GM12878 (cell line): ENCODE results near the gene RAD51. TPM values are rescaled to one million over a fixed set of nuclear protein-coding genes. Genes with fewer than 3 reads are reported as not detected.

Source experiments
- ATAC-seq: fragments of 200-7000 bp; cut with Tn5 transposase; 3 replicates; pipeline ENCODE4 v1.9.1; 2020; ENCODE audit warnings: mild to moderate bottlenecking, moderate library complexity
- BruUV-seq: library from RNA; stranded (reverse); fragments of 400-500 nt; replicated peaks from 2 replicates; lab custom pipeline; 2021; lab: Mats Ljungman, UMichigan
- CTCF ChIA-PET: fragments of 300-600 bp; sonication (Branson Sonifier 250); formaldehyde crosslinking; extraction: SDS; loops from one replicate; lab custom pipeline; 2021; ENCODE audit warnings: inconsistent platforms; lab: Yijun Ruan, JAX
- POLR2A ChIA-PET: fragments of 350-600 bp; formaldehyde crosslinking; extraction: SDS; loops from one replicate; lab custom pipeline; 2021; ENCODE audit warnings: inconsistent platforms; lab: Charles Lee
- RAD21 ChIA-PET: fragments of 300-600 bp; sonication (Branson Sonifier 250); formaldehyde crosslinking; loops from one replicate; lab custom pipeline; 2023; ENCODE audit warnings: antibody characterized with exemption; ENCODE audit not compliant: unreplicated experiment; lab: Charles Lee
- SMC1A ChIA-PET: fragments of 300-600 bp; sonication (Branson Sonifier 250); formaldehyde crosslinking; loops from one replicate; lab custom pipeline; 2023; ENCODE audit not compliant: unreplicated experiment, uncharacterized antibody; lab: Charles Lee
- DNase-seq: peaks from one replicate; pipeline ENCODE4 v3.0.0-alpha.2; 2011; ENCODE audit warnings: low read depth, low spot score
- FAIRE-seq: peaks from 3 replicates; lab custom pipeline; 2011; peaks lifted over from hg19 to GRCh38; lab: Jason Lieb, UNC
- H2AFZ ChIP-seq: 2 replicates; pipeline ENCODE4 v1.6.0; 2011; ENCODE audit warnings: low read depth, low read length, control low read depth; ENCODE audit not compliant: control insufficient read depth
- H3K27ac ChIP-seq: 2 replicates; pipeline ENCODE4 v1.5.1; 2011; ENCODE audit warnings: control low read depth; ENCODE audit not compliant: control insufficient read depth, insufficient read depth
- H3K27me3 ChIP-seq, 2 experiments: replicated peaks in 1 of 2; 2 replicates each; pipeline versions ENCODE4 v1.6.0 to v1.6.1; 2011; ENCODE audit warnings: low read length in 1 of 2; ENCODE audit not compliant: control insufficient read depth in 2 of 2, insufficient read depth in 2 of 2
- H3K36me3 ChIP-seq, 2 experiments: 2 replicates each; pipeline ENCODE4 v1.5.1; 2011; ENCODE audit warnings: low read length in 1 of 2; ENCODE audit not compliant: control insufficient read depth in 2 of 2, insufficient read depth in 2 of 2
- H3K4me1 ChIP-seq: 2 replicates; pipeline ENCODE4 v1.6.1; 2011; ENCODE audit warnings: mild to moderate bottlenecking, low read length, moderate library complexity, mixed read lengths; ENCODE audit not compliant: control insufficient read depth, insufficient read depth
- H3K4me2 ChIP-seq: 2 replicates; pipeline ENCODE4 v1.6.0; 2011; ENCODE audit warnings: control low read depth; ENCODE audit not compliant: control insufficient read depth, insufficient read depth
- H3K4me3 ChIP-seq: fragments of 200-600 bp; sonication (generic); 2 replicates; pipeline ENCODE4 v1.5.1; 2016
- H3K79me2 ChIP-seq: 2 replicates; pipeline ENCODE4 v1.6.0; 2011; ENCODE audit warnings: low read length; ENCODE audit not compliant: control insufficient read depth, insufficient read depth
- H3K9ac ChIP-seq: 2 replicates; pipeline ENCODE4 v1.8.0; 2011; ENCODE audit warnings: low read length, control low read depth, mixed read lengths; ENCODE audit not compliant: control insufficient read depth, insufficient read depth
- H3K9me3 ChIP-seq: replicated peaks from 3 replicates; pipeline ENCODE4 v1.5.1; 2011; ENCODE audit warnings: mild to moderate bottlenecking, low read length; ENCODE audit not compliant: control insufficient read depth, insufficient read depth
- H4K20me1 ChIP-seq: 2 replicates; pipeline ENCODE4 v1.6.0; 2011; ENCODE audit not compliant: control insufficient read depth, insufficient read depth
- ATF7 ChIP-seq: fragments of 450-650 bp; IDR thresholded peaks from 2 replicates; pipeline ENCODE4 v1.6.1; 2016; ENCODE audit warnings: low read depth, mild to moderate bottlenecking
- CBX5 ChIP-seq: sonication (generic); IDR thresholded peaks from 2 replicates; pipeline ENCODE4 v1.6.1; 2016; ENCODE audit warnings: low read depth, moderate library complexity, mild to moderate bottlenecking, inconsistent platforms
- EP300 ChIP-seq, 2 experiments: fragments of 150-350 bp in 1 of 2; IDR thresholded peaks; 2 replicates each; pipeline ENCODE4 v1.6.1; 2011 to 2012; ENCODE audit warnings: low read depth in 2 of 2, low read length in 2 of 2, borderline replicate concordance in 1 of 2, improper control_type of control experiment in 1 of 2, inconsistent platforms in 1 of 2; ENCODE audit not compliant: control insufficient read depth in 1 of 2
- NFYB ChIP-seq: IDR thresholded peaks from 2 replicates; pipeline ENCODE4 v1.6.1; 2011; ENCODE audit warnings: low read depth, mild to moderate bottlenecking, low read length, improper control_type of control experiment, moderate library complexity; ENCODE audit not compliant: insufficient read depth
- RUNX3 ChIP-seq: IDR thresholded peaks from 2 replicates; pipeline ENCODE4 v1.6.1; 2012; ENCODE audit warnings: low read length, inconsistent platforms
- SP1 ChIP-seq: IDR thresholded peaks from one replicate; pipeline ENCODE4 v1.6.1; 2011; ENCODE audit warnings: low read depth, low read length
- SREBF2 ChIP-seq: IDR thresholded peaks from 2 replicates; pipeline ENCODE4 v1.6.1; 2012; ENCODE audit warnings: mild to moderate bottlenecking, low read length
- STAT3 ChIP-seq: IDR thresholded peaks from 2 replicates; pipeline ENCODE4 v1.6.1; 2011; ENCODE audit warnings: low read depth, low read length, improper control_type of control experiment
- YBX1 ChIP-seq: fragments of 450-650 bp; IDR thresholded peaks from 2 replicates; pipeline ENCODE4 v1.6.1; 2016; ENCODE audit warnings: antibody characterized with exemption
- ZNF622 ChIP-seq: fragments of 450-650 bp; IDR thresholded peaks from 2 replicates; pipeline ENCODE4 v1.6.1; 2017; ENCODE audit warnings: mild to moderate bottlenecking, inconsistent platforms
- WGBS: methylation state at CpG from one replicate; pipeline ENCODE4 v1.1.6; 2016; ENCODE audit warnings: low lambda C conversion rate; ENCODE audit not compliant: insufficient replicate concordance, insufficient coverage; ENCODE audit errors: missing lambda C conversion rate; 5-methylcytosine and 5-hydroxymethylcytosine counted together
- in situ Hi-C: fragments of 300-500 bp; cut with MboI; formaldehyde crosslinking; loops from 9 replicates; pipeline ENCODE4 v1.14.3; 2018; ENCODE audit warnings: mixed read lengths
- intact Hi-C: fragments of 100-400 bp; cut with micrococcal nuclease; formaldehyde crosslinking; loops from one replicate; pipeline ENCODE4 v1.14.2; 2022; ENCODE audit not compliant: unreplicated experiment
- polyA plus RNA-seq, 11 experiments: library from polyadenylated mRNA; depleted of rRNA in 4 of 11; unstranded in 6 of 11; stranded (reverse) in 5 of 11; fragments of >200 nt; fragmentation: Nextera tagmentation in 4 of 11; fragmentation: Illumina TruSeq in 1 of 11; extraction: Ambion mirVana in 4 of 11; extraction: Trizol in 1 of 11; gene quantifications; 1 replicate in 1 of 11; 2 replicates in 10 of 11; pipeline versions ENCODE4 v1.2.1 to v1.2.3, GENCODE V29; 2011 to 2016; ENCODE audit warnings: inconsistent platforms in 2 of 11, missing spikeins in 2 of 11, low read depth in 1 of 11
- total RNA-seq, 4 experiments: library from RNA; depleted of rRNA in 3 of 4; stranded (reverse); fragments of >200 nt in 3 of 4; fragmentation: Illumina TruSeq in 1 of 4; extraction: Trizol in 1 of 4; gene quantifications; 2 replicates each; pipeline versions ENCODE4 v1.2.1 to v1.2.3, GENCODE V29; 2013 to 2021
- TF ChIP-seq, protein P1 (sequence below): fragments of 450-650 bp; IDR thresholded peaks from 2 replicates; pipeline ENCODE4 v1.6.1; 2016; ENCODE audit warnings: mild to moderate bottlenecking

Gene RAD51
- total and polyA plus RNA-seq, 10 of the 15 experiments (the other 5 are each of a cell fraction or from before 2014, with no cell fraction given), result 13.1 to 55.0 (median 30.6) TPM

DNA sequence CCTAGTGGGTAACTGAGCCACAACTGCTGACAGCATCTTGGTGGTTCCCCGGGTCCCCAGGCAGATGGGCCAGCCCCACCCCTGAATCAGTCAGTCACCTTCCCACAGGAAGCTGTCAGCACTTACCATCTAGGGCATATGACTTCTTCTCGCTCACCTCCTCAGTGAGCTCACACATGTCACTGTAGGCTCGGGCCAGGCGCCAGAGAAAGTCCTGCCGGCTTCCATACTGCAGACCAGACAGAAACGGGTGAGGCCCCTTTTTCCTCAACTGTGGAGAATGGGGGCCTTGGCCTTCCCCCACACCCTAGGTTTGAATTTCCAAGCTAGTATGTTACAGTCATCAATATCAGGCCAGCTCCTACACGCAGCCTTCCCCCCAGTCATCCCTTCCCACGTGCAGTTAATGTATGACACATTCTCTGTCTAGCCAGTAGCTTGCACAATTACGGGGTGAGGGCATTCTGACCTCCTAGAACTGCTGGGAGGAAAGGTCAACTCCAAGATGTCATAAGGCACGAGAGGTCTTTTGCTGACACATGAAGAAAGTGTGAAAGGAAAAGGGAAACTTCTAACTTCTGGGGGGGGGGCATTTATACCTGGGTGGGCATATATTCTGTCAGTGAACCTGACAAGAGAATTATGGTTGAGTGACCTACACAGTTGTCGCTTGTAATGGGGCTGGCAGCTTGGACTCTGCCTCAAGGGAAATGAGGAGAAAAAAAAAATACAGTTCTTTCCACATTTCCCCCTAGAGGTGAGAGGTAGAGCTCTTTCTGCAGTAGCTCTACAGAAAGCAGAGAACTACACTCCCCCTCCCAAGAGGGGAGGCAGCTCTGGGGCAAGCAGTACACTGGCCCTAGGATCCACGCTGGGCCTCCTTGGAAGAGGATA is 49.2 kb downstream of the RAD51 start (continued):
- TF ChIP-seq NFYB (no peak), ATF7 (0 out of 2 replicates have a peak, but pooled peaks have one; percentile 12), SREBF2 (no peak)
- TF ChIP-seq, protein P1, sequence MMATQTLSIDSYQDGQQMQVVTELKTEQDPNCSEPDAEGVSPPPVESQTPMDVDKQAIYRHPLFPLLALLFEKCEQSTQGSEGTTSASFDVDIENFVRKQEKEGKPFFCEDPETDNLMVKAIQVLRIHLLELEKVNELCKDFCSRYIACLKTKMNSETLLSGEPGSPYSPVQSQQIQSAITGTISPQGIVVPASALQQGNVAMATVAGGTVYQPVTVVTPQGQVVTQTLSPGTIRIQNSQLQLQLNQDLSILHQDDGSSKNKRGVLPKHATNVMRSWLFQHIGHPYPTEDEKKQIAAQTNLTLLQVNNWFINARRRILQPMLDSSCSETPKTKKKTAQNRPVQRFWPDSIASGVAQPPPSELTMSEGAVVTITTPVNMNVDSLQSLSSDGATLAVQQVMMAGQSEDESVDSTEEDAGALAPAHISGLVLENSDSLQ, result peak; percentile 71; the same call in 1 of the 2 replicates
- TF ChIP-seq, all 136 proteins: peak for 4

DNA sequence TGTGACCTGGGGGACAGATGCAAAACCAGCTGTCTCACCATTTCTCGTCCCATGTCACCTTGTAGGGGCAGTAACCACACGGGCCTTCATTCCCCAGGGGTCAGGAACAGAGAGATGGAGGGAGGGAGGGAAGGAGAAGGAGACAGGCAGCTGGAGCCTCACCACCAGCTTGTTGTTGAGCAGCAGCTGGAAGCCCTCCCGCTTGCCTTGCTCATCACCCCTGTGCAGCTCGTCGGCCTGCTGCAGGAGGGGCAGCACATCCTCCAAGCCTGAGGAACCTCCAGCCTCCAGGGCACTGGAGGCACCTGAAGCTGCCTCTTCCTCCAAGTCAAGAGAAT is 49.8 kb downstream of the RAD51 start:
- no TSS peak for BruUV-seq
- Histone ChIP-seq H3K9me3 (no peaks in the 10 kb centered on the region), H3K79me2 (no peaks in the 10 kb centered on the region; the same call in 1 of the 2 replicates), H3K9ac (no peak overlapping the region), H3K4me1 (peaks cover 9% of the 10 kb centered on the region), H3K4me2 (no peak overlapping the region), H3K27ac (no peak overlapping the region), H3K27me3 (no peaks in the 10 kb centered on the region), H3K36me3 (peaks cover 13 to 18% of the 10 kb centered on the region in 2 experiments), H2AFZ (no peak overlapping the region), H4K20me1 (no peaks in the 10 kb centered on the region), H3K4me3 (no peak overlapping the region)
- ATAC-seq (no peak), FAIRE-seq (no peak), DNase-seq (no peak)
- intact Hi-C loops (loop anchor here (5.0 kb wide), 1 partner anchor 38 kb away; no protein-coding TSS in a partner anchor), in situ Hi-C loops (no loop called here)
- ChIA-PET POLR2A (interaction anchor here (1.0 kb wide), 1 partner anchor 26 kb away, joined by 3 read pairs; no protein-coding TSS in a partner anchor), CTCF (interaction anchor here (0.6 to 3.3 kb wide), 6 partner anchors 18 to 150 kb away, joined by 3 to 18 read pairs (median 6); partner anchors contain the start of gene VPS18), SMC1A (interaction anchor here (0.8 to 2.1 kb wide), 2 partner anchors 37 to 40 kb away, joined by 3 to 8 read pairs; no protein-coding TSS in a partner anchor), RAD21 (interaction anchor here (0.8 to 2.1 kb wide), 5 partner anchors 12 to 155 kb away, joined by 4 to 11 read pairs (median 5); partner anchors contain the start of gene RAD51)
- WGBS, result 96% methylated on average over 5 of the region's 5 CpGs
- TF ChIP-seq SP1, result no peak
- TF ChIP-seq STAT3, result no peak
- no peak for TF ChIP-seq CBX5
- TF ChIP-seq YBX1, result no peak
- TF ChIP-seq ZNF622, result no peak
- no peak for TF ChIP-seq RUNX3
- no peak for TF ChIP-seq EP300 (IDR thresholded peaks at IDR 0.05; ENCODE audit: borderline replicate concordance in 1 of 2, control insufficient read depth in 1 of 2, low read depth in 2 of 2, low read length in 2 of 2)
